ENCODE measurements around the gene IL12RB2. TPM values are rescaled to one million over a fixed set of nuclear protein-coding genes. Genes with fewer than 3 reads are reported as not detected.

Gene IL12RB2
- total and polyA plus RNA-seq, 4 donors: 0.02 to 2.1 (median 0.44) TPM

GRCh38 chr1:67327864-67328466 lies 20.3 kb downstream of the IL12RB2 start:
- ATAC-seq (ENCODE audit: insufficient read depth, low FRiP score) (no peak), DNase-seq (no peak)
- Histone ChIP-seq H3K9me3 (ENCODE audit: control insufficient read depth in 4 of 4, insufficient read depth in 3 of 4, low read length in 3 of 4) (no peaks in the 10 kb centered on the region), H3K4me1 (ENCODE audit: control insufficient read depth in 5 of 5, insufficient read depth in 5 of 5, low read length in 5 of 5) (no peaks in the 10 kb centered on the region), H3K36me3 (ENCODE audit: control insufficient read depth in 4 of 4, insufficient read depth in 4 of 4, low read length in 4 of 4) (no peaks in the 10 kb centered on the region), H3K27ac (ENCODE audit: low read depth in 1 of 2, low read length in 1 of 2) (no peak overlapping the region), H3K27me3 (ENCODE audit: control insufficient read depth in 3 of 3, insufficient read depth in 3 of 3, low read length in 2 of 3) (no peaks in the 10 kb centered on the region), H3K4me3 (no peak overlapping the region), H3K9ac (ENCODE audit: insufficient read depth in 1 of 2, low read length in 2 of 2) (no peak overlapping the region)
- 83 to 92% methylated on average over 3 of the region's 3 CpGs for WGBS, 2 donors
- no peak for TF ChIP-seq CTCF (IDR thresholded peaks at IDR 0.05; ENCODE audit: control extremely low read depth, extremely low read depth)

- Histone ChIP-seq H3K9me3 (ENCODE audit: control insufficient read depth in 4 of 4, insufficient read depth in 3 of 4, low read length in 3 of 4) (no peaks in the 10 kb centered on the region), H3K4me1 (ENCODE audit: control insufficient read depth in 5 of 5, insufficient read depth in 5 of 5, low read length in 5 of 5) (no peaks in the 10 kb centered on the region), H3K4me3 (no peak overlapping the region), H3K27ac (ENCODE audit: low read depth in 1 of 2, low read length in 1 of 2) (no peak overlapping the region), H3K36me3 (ENCODE audit: control insufficient read depth in 4 of 4, insufficient read depth in 4 of 4, low read length in 4 of 4) (no peaks in the 10 kb centered on the region), H3K9ac (ENCODE audit: insufficient read depth in 1 of 2, low read length in 2 of 2) (no peak overlapping the region), H3K27me3 (ENCODE audit: control insufficient read depth in 3 of 3, insufficient read depth in 3 of 3, low read length in 2 of 3) (peaks cover 0 to 3% (median 0%) of the 10 kb centered on the region in 3 donors)
- TF ChIP-seq CTCF (IDR thresholded peaks at IDR 0.05; ENCODE audit: control extremely low read depth, extremely low read depth): no peak
- ATAC-seq (ENCODE audit: insufficient read depth, low FRiP score) (no peak), DNase-seq (no peak)
- WGBS, 2 donors: 66 to 72% methylated on average over 4 of the region's 4 CpGs
These were observed 25.2 kb downstream of the IL12RB2 start for GRCh38 chr1:67332653-67333529.

GRCh38 chr1:67333603-67334002 lies 25.9 kb downstream of the IL12RB2 start:
- WGBS, 2 donors: 92 to 97% methylated on average over 3 of the region's 3 CpGs
- DNase-seq (no peak), ATAC-seq (ENCODE audit: insufficient read depth, low FRiP score) (no peak)
- Histone ChIP-seq H3K9me3 (ENCODE audit: control insufficient read depth in 4 of 4, insufficient read depth in 3 of 4, low read length in 3 of 4) (no peaks in the 10 kb centered on the region), H3K27me3 (ENCODE audit: control insufficient read depth in 3 of 3, insufficient read depth in 3 of 3, low read length in 2 of 3) (peaks cover 0 to 3% (median 0%) of the 10 kb centered on the region in 3 donors), H3K4me1 (ENCODE audit: control insufficient read depth in 5 of 5, insufficient read depth in 5 of 5, low read length in 5 of 5) (no peaks in the 10 kb centered on the region), H3K4me3 (no peak overlapping the region), H3K9ac (ENCODE audit: insufficient read depth in 1 of 2, low read length in 2 of 2) (no peak overlapping the region), H3K36me3 (ENCODE audit: control insufficient read depth in 4 of 4, insufficient read depth in 4 of 4, low read length in 4 of 4) (no peaks in the 10 kb centered on the region), H3K27ac (ENCODE audit: low read depth in 1 of 2, low read length in 1 of 2) (no peak overlapping the region)
- no peak for TF ChIP-seq CTCF (IDR thresholded peaks at IDR 0.05; ENCODE audit: control extremely low read depth, extremely low read depth)
